H1 (cell line): ENCODE measurements around the gene TRABD2B. TPM values are rescaled to one million over a fixed set of nuclear protein-coding genes. Genes with fewer than 3 reads are reported as not detected.

Experiments
- CTCF ChIA-PET: fragments of 300-600 bp; sonication (Branson Sonifier 250); formaldehyde crosslinking; loops from one replicate; lab custom pipeline; 2021; ENCODE audit not compliant: partially characterized antibody; lab: Charles Lee
- POLR2A ChIA-PET: fragments of 300-600 bp; sonication (Branson Sonifier 250); formaldehyde crosslinking; loops from one replicate; lab custom pipeline; 2021; ENCODE audit warnings: inconsistent platforms; ENCODE audit not compliant: partially characterized antibody; lab: Charles Lee
- DNase-seq, 2 experiments: peaks; one replicate each; pipeline versions ENCODE4 v3.0.0 to v3.0.0-alpha.2; 2010 to 2022; ENCODE audit warnings: low spot score in 2 of 2, low read depth in 1 of 2, mixed read lengths in 1 of 2
- FAIRE-seq: peaks from 2 replicates; lab custom pipeline; 2011; peaks lifted over from hg19 to GRCh38; lab: Jason Lieb, UNC
- H2AFZ ChIP-seq: 2 replicates; pipeline ENCODE4 v1.8.1; 2012; ENCODE audit warnings: low read length, inconsistent platforms
- H2AK5ac ChIP-seq: 2 replicates; pipeline ENCODE4 v1.6.1; 2013; ENCODE audit warnings: low read depth, low read length
- H2BK120ac ChIP-seq: replicated peaks from 2 replicates; pipeline ENCODE3; 2013; ENCODE audit warnings: low read depth, low read length, inconsistent platforms
- H2BK12ac ChIP-seq: 2 replicates; pipeline ENCODE4 v1.6.1; 2013; ENCODE audit warnings: low read depth, low read length
- H2BK15ac ChIP-seq: 2 replicates; pipeline ENCODE4 v1.6.1; 2013; ENCODE audit warnings: low read length
- H2BK20ac ChIP-seq: 2 replicates; pipeline ENCODE4 v1.6.1; 2013; ENCODE audit warnings: low read length
- H2BK5ac ChIP-seq: 2 replicates; pipeline ENCODE4 v1.6.1; 2013; ENCODE audit warnings: low read depth, low read length
- H3K14ac ChIP-seq: 2 replicates; pipeline ENCODE4 v1.6.1; 2013; ENCODE audit warnings: inconsistent platforms; ENCODE audit not compliant: insufficient read length
- H3K18ac ChIP-seq: 2 replicates; pipeline ENCODE4 v1.6.1; 2013; ENCODE audit warnings: low read length; ENCODE audit errors: extremely low read depth
- H3K23ac ChIP-seq: 2 replicates; pipeline ENCODE4 v1.6.1; 2013; ENCODE audit warnings: inconsistent platforms; ENCODE audit not compliant: insufficient read length
- H3K23me2 ChIP-seq: 2 replicates; pipeline ENCODE4 v1.6.1; 2013; ENCODE audit warnings: low read depth, low read length
- H3K27ac ChIP-seq: 2 replicates; pipeline ENCODE4 v1.6.1; 2011; ENCODE audit warnings: low read depth, low read length, inconsistent platforms
- H3K27me3 ChIP-seq, 4 experiments: replicated peaks in 1 of 4; 1 replicate in 1 of 4; 2 replicates in 3 of 4; pipeline versions ENCODE4 v1.6.1 to v1.8.1; 2011 to 2013; ENCODE audit warnings: low read length in 3 of 4, mild to moderate bottlenecking in 3 of 4, inconsistent platforms in 2 of 4, mixed read lengths in 2 of 4, moderate library complexity in 1 of 4; ENCODE audit not compliant: control insufficient read depth in 3 of 4, insufficient read depth in 3 of 4; ENCODE audit errors: extremely low read depth in 1 of 4
- H3K36me3 ChIP-seq, 4 experiments: 2 replicates each; pipeline versions ENCODE4 v1.6.1 to v1.8.1; 2011 to 2013; ENCODE audit warnings: mild to moderate bottlenecking in 4 of 4, low read length in 3 of 4, moderate library complexity in 2 of 4, control low read depth in 1 of 4, inconsistent platforms in 1 of 4; ENCODE audit not compliant: insufficient read depth in 4 of 4, control insufficient read depth in 2 of 4
- H3K4ac ChIP-seq: replicated peaks from 2 replicates; pipeline ENCODE3; 2013; ENCODE audit warnings: low read length, low read depth, mixed read lengths, inconsistent platforms; ENCODE audit not compliant: insufficient read length
- H3K4me1 ChIP-seq, 4 experiments: replicated peaks in 1 of 4; 1 replicate in 1 of 4; 2 replicates in 3 of 4; pipeline versions ENCODE4 v1.6.1 to v1.8.1; 2011 to 2013; ENCODE audit warnings: low read length in 3 of 4, inconsistent platforms in 2 of 4, mixed read lengths in 1 of 4; ENCODE audit not compliant: insufficient read depth in 4 of 4, control insufficient read depth in 3 of 4
- H3K4me2 ChIP-seq, 2 experiments: 2 replicates each; pipeline versions ENCODE4 v1.6.1 to v1.8.1; 2011 to 2013; ENCODE audit warnings: low read depth in 2 of 2, low read length in 2 of 2, control low read depth in 1 of 2, inconsistent platforms in 1 of 2, mild to moderate bottlenecking in 1 of 2; ENCODE audit not compliant: insufficient read depth in 1 of 2
- H3K4me3 ChIP-seq, 4 experiments: fragments of 200-600, 300-600 bp in 1 of 4; sonication (generic), shearing (Covaris generic), sonication (Bioruptor Twin) in 1 of 4; 2 replicates each; pipeline versions ENCODE4 v1.5.1 to v1.8.1; 2011 to 2016; ENCODE audit warnings: low read length in 4 of 4, low read depth in 3 of 4, control low read depth in 2 of 4, inconsistent platforms in 2 of 4, mild to moderate bottlenecking in 2 of 4, mixed read lengths in 1 of 4, moderate library complexity in 1 of 4; ENCODE audit not compliant: insufficient read depth in 2 of 4; ENCODE audit errors: extremely low read depth in 1 of 4
- H3K56ac ChIP-seq: replicated peaks from 2 replicates; pipeline ENCODE3; 2013; ENCODE audit warnings: low read depth, mild to moderate bottlenecking, mixed read lengths, low read length, inconsistent platforms; ENCODE audit not compliant: insufficient read length
- H3K79me1 ChIP-seq: 2 replicates; pipeline ENCODE4 v1.6.1; 2013; ENCODE audit warnings: low read depth, low read length, control low read depth
- H3K79me2 ChIP-seq, 2 experiments: 2 replicates each; pipeline versions ENCODE4 v1.6.1 to v1.8.1; 2012 to 2013; ENCODE audit warnings: low read length in 2 of 2, mild to moderate bottlenecking in 2 of 2, inconsistent platforms in 1 of 2; ENCODE audit not compliant: insufficient read depth in 2 of 2, control insufficient read depth in 1 of 2
- H3K9ac ChIP-seq, 4 experiments: replicated peaks in 1 of 4; 1 replicate in 1 of 4; 2 replicates in 3 of 4; pipeline versions ENCODE4 v1.6.1 to v1.8.1; 2011 to 2013; ENCODE audit warnings: low read depth in 3 of 4, low read length in 3 of 4, control low read depth in 2 of 4, mild to moderate bottlenecking in 2 of 4, moderate library complexity in 2 of 4, inconsistent platforms in 1 of 4; ENCODE audit errors: extremely low read depth in 1 of 4
- H3K9me3 ChIP-seq, 2 experiments: 2 replicates each; pipeline versions ENCODE4 v1.6.1 to v1.8.1; 2012 to 2013; ENCODE audit warnings: mild to moderate bottlenecking in 2 of 2, moderate library complexity in 2 of 2, control low read depth in 1 of 2, inconsistent platforms in 1 of 2, low read depth in 1 of 2, low read length in 1 of 2, mixed read lengths in 1 of 2; ENCODE audit not compliant: insufficient read depth in 2 of 2
- H4K20me1 ChIP-seq, 2 experiments: replicated peaks in 1 of 2; 2 replicates each; pipeline versions ENCODE3 to v1.8.1; 2011 to 2013; ENCODE audit warnings: inconsistent platforms in 2 of 2, low read length in 2 of 2, mild to moderate bottlenecking in 1 of 2; ENCODE audit not compliant: insufficient read depth in 2 of 2, control insufficient read depth in 1 of 2
- H4K5ac ChIP-seq: 2 replicates; pipeline ENCODE4 v1.6.1; 2013; ENCODE audit warnings: low read length, low read depth, mixed read lengths, inconsistent platforms; ENCODE audit not compliant: insufficient read length
- H4K8ac ChIP-seq: 2 replicates; pipeline ENCODE4 v1.8.0; 2013; ENCODE audit warnings: mild to moderate bottlenecking, moderate library complexity, low read length, inconsistent platforms; ENCODE audit not compliant: insufficient read depth; ENCODE audit errors: extremely low read depth
- H4K91ac ChIP-seq: replicated peaks from 2 replicates; pipeline ENCODE3; 2013; ENCODE audit warnings: low read length, mixed read lengths, inconsistent platforms; ENCODE audit not compliant: insufficient read length
- CBX8 ChIP-seq: fragments of 300-800, 300-1000 bp; sonication (generic); IDR thresholded peaks from 2 replicates; pipeline ENCODE4 v1.7.1; 2016; ENCODE audit warnings: low read depth, low read length, borderline replicate concordance
- CEBPB ChIP-seq: IDR thresholded peaks from 2 replicates; pipeline ENCODE4 v1.6.1; 2012; ENCODE audit warnings: low read depth, low read length
- EP300 ChIP-seq, 2 experiments: IDR thresholded peaks; 1 replicate in 1 of 2; 2 replicates in 1 of 2; pipeline ENCODE4 v1.6.1; 2011 to 2012; ENCODE audit warnings: low read depth in 2 of 2, low read length in 2 of 2, mild to moderate bottlenecking in 2 of 2, borderline replicate concordance in 1 of 2, inconsistent platforms in 1 of 2, moderate library complexity in 1 of 2
- NANOG ChIP-seq: IDR thresholded peaks from 2 replicates; pipeline ENCODE4 v1.6.1; 2011; ENCODE audit warnings: low read length, low read depth, mild to moderate bottlenecking, inconsistent platforms; ENCODE audit not compliant: insufficient read depth, poor library complexity, severe bottlenecking
- POLR2AphosphoS5 ChIP-seq: IDR thresholded peaks from 2 replicates; pipeline ENCODE4 v1.6.1; 2011; ENCODE audit warnings: low read depth, low read length
- RAD21 ChIP-seq, 2 experiments: IDR thresholded peaks in 1 of 2; conservative IDR thresholded peaks in 1 of 2; 2 replicates each; pipeline ENCODE4 v1.6.1; 2011; ENCODE audit warnings: low read depth in 2 of 2, low read length in 2 of 2, improper control_type of control experiment in 1 of 2, inconsistent platforms in 1 of 2, mild to moderate bottlenecking in 1 of 2, moderate library complexity in 1 of 2
- RXRA ChIP-seq: IDR thresholded peaks from 2 replicates; pipeline ENCODE4 v1.6.1; 2011; ENCODE audit warnings: low read depth, mild to moderate bottlenecking, low read length, moderate library complexity; ENCODE audit not compliant: insufficient read depth
- TBP ChIP-seq: IDR thresholded peaks from 2 replicates; pipeline ENCODE4 v1.6.1; 2011; ENCODE audit warnings: low read depth, low read length, improper control_type of control experiment
- ZNF274 ChIP-seq: IDR thresholded peaks from 2 replicates; pipeline ENCODE4 v1.7.0; 2012; ENCODE audit warnings: low read length, borderline replicate concordance; ENCODE audit errors: extremely low read depth
- WGBS, 2 experiments: shearing (Covaris generic) in 1 of 2; methylation state at CpG; one replicate each; pipeline versions ENCODE4 v1.1.6 to v1.1.7; 2013 to 2015; ENCODE audit warnings: low lambda C conversion rate in 2 of 2, mixed read lengths in 2 of 2, inconsistent platforms in 1 of 2, low coverage in 1 of 2, missing lambda C conversion rate in 1 of 2; ENCODE audit not compliant: insufficient replicate concordance in 2 of 2, insufficient coverage in 1 of 2, insufficient read length in 1 of 2; ENCODE audit errors: extremely low coverage in 1 of 2, missing lambda C conversion rate in 1 of 2; 5-methylcytosine and 5-hydroxymethylcytosine counted together
- polyA plus RNA-seq, 7 experiments: library from polyadenylated mRNA; depleted of rRNA in 3 of 7; stranded (reverse) in 5 of 7; unstranded in 2 of 7; fragments of >200 nt in 5 of 7; fragments of 200-250 nt in 2 of 7; gene quantifications; 1 replicate in 5 of 7; 2 replicates in 1 of 7; 4 replicates in 1 of 7; pipeline versions ENCODE4 v1.2.1 to v1.2.3, GENCODE V29; 2011 to 2013; ENCODE audit warnings: missing spikeins in 2 of 7, mixed read lengths in 2 of 7
- total RNA-seq: library from RNA; stranded (reverse); fragmentation: NEBNext Ultra II Directional; extraction: Animal tissue kit (Norgen Biotek cat#: 25700); gene quantifications from 2 replicates; pipeline ENCODE4 v1.2.1, GENCODE V29; 2021
- TF ChIP-seq, protein P1 (sequence below), 3 experiments: IDR thresholded peaks; 1 replicate in 2 of 3; 2 replicates in 1 of 3; pipeline versions ENCODE4 v1.5.1 to v1.6.1; 2011; ENCODE audit warnings: low read length in 3 of 3, mild to moderate bottlenecking in 3 of 3, inconsistent platforms in 2 of 3, low read depth in 1 of 3, moderate library complexity in 1 of 3; ENCODE audit not compliant: insufficient read depth in 1 of 3; ENCODE audit errors: control extremely low read depth in 1 of 3

Gene TRABD2B
- total and polyA plus RNA-seq, 2 of the 8 experiments (the other 6 are each of a cell fraction or from before 2014, with no cell fraction given), result 0.95 to 3.4 TPM

DNA sequence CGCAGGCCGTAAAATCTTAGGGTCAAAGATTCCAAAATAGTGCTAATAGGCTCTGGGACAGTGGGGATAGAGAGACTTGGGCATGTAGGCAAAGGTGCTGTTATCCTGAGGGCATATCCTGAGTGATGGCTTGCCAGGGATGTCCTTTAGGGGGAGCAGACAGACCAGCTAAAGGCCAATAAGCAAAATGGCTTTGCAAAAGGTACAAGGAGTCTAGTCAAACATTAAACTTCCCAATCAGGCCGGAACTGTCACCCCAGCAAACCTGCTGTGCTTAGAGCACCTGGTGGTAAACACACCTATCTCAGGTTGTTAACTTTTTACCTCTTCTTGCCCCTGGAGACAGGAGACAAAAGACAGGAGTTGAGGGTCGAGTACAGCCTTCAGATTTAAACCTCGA is 49.1 kb downstream of the TRABD2B start:
- Histone ChIP-seq H3K56ac (no peak overlapping the region), H3K4ac (no peak overlapping the region), H4K5ac (no peak overlapping the region), H4K8ac (no peak overlapping the region), H3K27me3 (peaks cover 0 to 3% (median 0%) of the 10 kb centered on the region in 4 experiments; a peak in 3 of 7 replicates), H2BK15ac (no peak overlapping the region), H3K4me3 (no peak overlapping the region), H4K91ac (no peak overlapping the region), H3K23me2 (no peaks in the 10 kb centered on the region; the same call in none of the 2 replicates), H2BK20ac (no peak overlapping the region), H2AK5ac (no peak overlapping the region), H3K27ac (no peak overlapping the region), H3K18ac (no peak overlapping the region), H3K14ac (no peak overlapping the region), H2AFZ (no peak overlapping the region), H4K20me1 (peaks cover 0 to 3% of the 10 kb centered on the region in 2 experiments), H3K36me3 (no peaks in the 10 kb centered on the region), H3K79me1 (no peaks in the 10 kb centered on the region), H3K9me3 (no peaks in the 10 kb centered on the region), H3K4me2 (no peak overlapping the region), H3K9ac (no peak overlapping the region), H2BK5ac (no peak overlapping the region), H3K23ac (no peak overlapping the region), H3K79me2 (no peaks in the 10 kb centered on the region), H2BK120ac (no peak overlapping the region), H2BK12ac (no peak overlapping the region), H3K4me1 (no peaks in the 10 kb centered on the region)
- ChIA-PET POLR2A (interaction anchor here (1.1 kb wide), 1 partner anchor 49 kb away, joined by 3 read pairs; the partner anchor contains the start of gene TRABD2B), CTCF (interaction anchor here (0.6 to 8.7 kb wide), 20 partner anchors 15 to 301 kb away, joined by 3 to 63 read pairs (median 4); no protein-coding TSS in a partner anchor)
- peak in 1 of 2 experiments; percentile 27 for DNase-seq
- WGBS, 2 experiments, result 70% methylated on average over 5 of the region's 5 CpGs; no CpG with 5 or more reads in 1 of the 2 experiments
- FAIRE-seq, result peak; percentile 89
- no peak for TF ChIP-seq CBX8
- TF ChIP-seq, protein P1, sequence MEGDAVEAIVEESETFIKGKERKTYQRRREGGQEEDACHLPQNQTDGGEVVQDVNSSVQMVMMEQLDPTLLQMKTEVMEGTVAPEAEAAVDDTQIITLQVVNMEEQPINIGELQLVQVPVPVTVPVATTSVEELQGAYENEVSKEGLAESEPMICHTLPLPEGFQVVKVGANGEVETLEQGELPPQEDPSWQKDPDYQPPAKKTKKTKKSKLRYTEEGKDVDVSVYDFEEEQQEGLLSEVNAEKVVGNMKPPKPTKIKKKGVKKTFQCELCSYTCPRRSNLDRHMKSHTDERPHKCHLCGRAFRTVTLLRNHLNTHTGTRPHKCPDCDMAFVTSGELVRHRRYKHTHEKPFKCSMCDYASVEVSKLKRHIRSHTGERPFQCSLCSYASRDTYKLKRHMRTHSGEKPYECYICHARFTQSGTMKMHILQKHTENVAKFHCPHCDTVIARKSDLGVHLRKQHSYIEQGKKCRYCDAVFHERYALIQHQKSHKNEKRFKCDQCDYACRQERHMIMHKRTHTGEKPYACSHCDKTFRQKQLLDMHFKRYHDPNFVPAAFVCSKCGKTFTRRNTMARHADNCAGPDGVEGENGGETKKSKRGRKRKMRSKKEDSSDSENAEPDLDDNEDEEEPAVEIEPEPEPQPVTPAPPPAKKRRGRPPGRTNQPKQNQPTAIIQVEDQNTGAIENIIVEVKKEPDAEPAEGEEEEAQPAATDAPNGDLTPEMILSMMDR (IDR thresholded peaks at IDR 0.05; ENCODE audit: control extremely low read depth in 1 of 3, insufficient read depth in 1 of 3, low read depth in 1 of 3, low read length in 3 of 3), result peak; percentile 48 to 82 (median 73)
- TF ChIP-seq RXRA, result peak; percentile 50; the same call in 1 of the 2 replicates
- TF ChIP-seq POLR2AphosphoS5, result peak; percentile 92
- peak; percentile 29 for TF ChIP-seq NANOG
- no peak for TF ChIP-seq CEBPB
- peak; percentile 87 to 90 for TF ChIP-seq RAD21 (IDR thresholded peaks at IDR 0.05 in 1 of 2, conservative IDR thresholded peaks at IDR 0.05 in 1 of 2; ENCODE audit: low read depth in 2 of 2, low read length in 2 of 2)
- TF ChIP-seq TBP, result no peak
- TF ChIP-seq ZNF274, result no peak
- TF ChIP-seq EP300 (IDR thresholded peaks at IDR 0.05; ENCODE audit: borderline replicate concordance in 1 of 2, low read depth in 2 of 2, low read length in 2 of 2), result peak in 1 of 2 experiments; percentile 26; a peak in 1 of 3 replicates
